HepG2 (cell line): ENCODE results near the gene PLEKHN1. TPM values are rescaled to one million over a fixed set of nuclear protein-coding genes. Genes with fewer than 3 reads are reported as not detected.
A peak's percentile ranks its signal among the peaks of the same experiment; 100 is the strongest.

Experiments
- CCAR2 ChIP-seq: fragments of 200-400 bp; formaldehyde crosslinking; optimal IDR thresholded peaks from 2 replicates; pipeline ENCODE3; 2018; ENCODE audit warnings: low read depth, mild to moderate bottlenecking, low read length, moderate library complexity
- EEA1 ChIP-seq: sonication (generic); formaldehyde crosslinking; IDR thresholded peaks from 2 replicates; pipeline ENCODE4 v1.5.1; 2020; ENCODE audit warnings: mild to moderate bottlenecking, missing genetic modification reagents, borderline replicate concordance
- EZH2 ChIP-seq: conservative IDR thresholded peaks from 2 replicates; pipeline ENCODE4 v1.6.1; 2012; ENCODE audit warnings: mild to moderate bottlenecking, low read depth, low read length, moderate library complexity
- GABPB1 ChIP-seq: IDR thresholded peaks from 2 replicates; pipeline ENCODE4 v1.6.1; 2016; ENCODE audit warnings: mild to moderate bottlenecking, missing genetic modification reagents, moderate library complexity, missing compliant biosample characterization
- GTF2F1 ChIP-seq: fragments of 150-350 bp; IDR thresholded peaks from 2 replicates; pipeline ENCODE4 v1.6.1; 2014; ENCODE audit warnings: low read length
- HDAC1 ChIP-seq: sonication (generic); formaldehyde crosslinking; IDR thresholded peaks from 2 replicates; pipeline ENCODE4 v1.5.1; 2020; ENCODE audit warnings: mild to moderate bottlenecking, missing genetic modification reagents
- KDM3A ChIP-seq: IDR thresholded peaks from 2 replicates; pipeline ENCODE4 v1.6.1; 2018; ENCODE audit warnings: low read depth, missing compliant biosample characterization
- MAZ ChIP-seq, 2 experiments: sonication (generic) in 1 of 2; formaldehyde crosslinking in 1 of 2; IDR thresholded peaks; 2 replicates each; pipeline versions ENCODE4 v1.5.0 to v1.6.1; 2012 to 2020; ENCODE audit warnings: low read depth in 2 of 2, mild to moderate bottlenecking in 2 of 2, borderline replicate concordance in 1 of 2, improper control_type of control experiment in 1 of 2, low read length in 1 of 2, missing genetic modification reagents in 1 of 2, moderate library complexity in 1 of 2
- MEIS2 ChIP-seq: sonication (generic); formaldehyde crosslinking; IDR thresholded peaks from 2 replicates; pipeline ENCODE4 v1.9.0; 2021; ENCODE audit warnings: mild to moderate bottlenecking, missing genetic modification reagents
- NFKB2 ChIP-seq: sonication (generic); formaldehyde crosslinking; IDR thresholded peaks from 2 replicates; pipeline ENCODE4 v1.4.0; 2020; ENCODE audit warnings: missing genetic modification reagents, borderline replicate concordance
- NFKBIZ ChIP-seq: IDR thresholded peaks from 2 replicates; pipeline ENCODE4 v1.6.1; 2018; ENCODE audit warnings: missing genetic modification reagents, missing compliant biosample characterization
- NR2F6 ChIP-seq, 2 experiments: IDR thresholded peaks; 2 replicates each; pipeline ENCODE4 v1.6.1; 2016; ENCODE audit warnings: antibody characterized with exemption in 1 of 2, mild to moderate bottlenecking in 1 of 2
- POGZ ChIP-seq: sonication (generic); formaldehyde crosslinking; IDR thresholded peaks from 2 replicates; pipeline ENCODE4 v1.4.0; 2020; ENCODE audit warnings: mild to moderate bottlenecking, missing genetic modification reagents
- PTBP1 ChIP-seq: fragments of 200-400 bp; formaldehyde crosslinking; IDR thresholded peaks from 2 replicates; pipeline ENCODE4 v1.6.1; 2018; ENCODE audit warnings: low read length, low read depth; ENCODE audit not compliant: poor library complexity, severe bottlenecking
- TBX3 ChIP-seq: fragments of 450-650 bp; IDR thresholded peaks from 2 replicates; pipeline ENCODE4 v1.6.1; 2017; ENCODE audit warnings: antibody characterized with exemption, mild to moderate bottlenecking, inconsistent platforms, borderline replicate concordance
- ZNF317 ChIP-seq: sonication (generic); formaldehyde crosslinking; IDR thresholded peaks from 2 replicates; pipeline ENCODE4 v1.5.0; 2020; ENCODE audit warnings: mild to moderate bottlenecking, missing genetic modification reagents
- ZNF773 ChIP-seq: sonication (generic); formaldehyde crosslinking; IDR thresholded peaks from 2 replicates; pipeline ENCODE4 v1.4.0; 2020; ENCODE audit warnings: missing genetic modification reagents, borderline replicate concordance
- ZNF777 ChIP-seq: sonication (generic); formaldehyde crosslinking; IDR thresholded peaks from 2 replicates; pipeline ENCODE4 v1.4.0; 2020; ENCODE audit warnings: missing genetic modification reagents
- ZNF790 ChIP-seq: sonication (generic); formaldehyde crosslinking; IDR thresholded peaks from 2 replicates; pipeline ENCODE4 v1.8.0; 2022; ENCODE audit warnings: missing genetic modification reagents, mild to moderate bottlenecking, borderline replicate concordance
- ZNF816 ChIP-seq: sonication (generic); formaldehyde crosslinking; IDR thresholded peaks from 2 replicates; pipeline ENCODE4 v1.8.0; 2022; ENCODE audit warnings: missing genetic modification reagents, mild to moderate bottlenecking, borderline replicate concordance
- polyA plus RNA-seq, 8 experiments: library from polyadenylated mRNA; depleted of rRNA in 3 of 8; stranded (reverse) in 7 of 8; unstranded in 1 of 8; fragments of >200 nt; fragmentation: Illumina TruSeq in 4 of 8; extraction: Trizol in 4 of 8; gene quantifications; 2 replicates each; pipeline versions ENCODE4 v1.2.1 to v1.2.3, GENCODE V29; 2011 to 2016; ENCODE audit warnings: low read depth in 4 of 8, missing spikeins in 1 of 8, mixed read lengths in 1 of 8; ENCODE audit not compliant: insufficient read depth in 1 of 8
- total RNA-seq, 5 experiments: library from RNA; depleted of rRNA; stranded (reverse); fragments of >200 nt; fragmentation: Illumina TruSeq; extraction: Trizol; gene quantifications; 2 replicates each; pipeline ENCODE4 v1.2.3, GENCODE V29; 2016; ENCODE audit warnings: low read depth in 1 of 5
- TF ChIP-seq, protein P1 (sequence below): sonication (generic); formaldehyde crosslinking; IDR thresholded peaks from 2 replicates; pipeline ENCODE4 v1.8.1; 2023; ENCODE audit warnings: mild to moderate bottlenecking, moderate library complexity, missing genetic modification reagents
- TF ChIP-seq, protein P2 (sequence below): sonication (generic); formaldehyde crosslinking; IDR thresholded peaks from 2 replicates; pipeline ENCODE4 v1.8.1; 2023; ENCODE audit warnings: mild to moderate bottlenecking, missing genetic modification reagents
- TF ChIP-seq, protein P3 (sequence below): IDR thresholded peaks from 2 replicates; pipeline ENCODE4 v1.6.1; 2016; ENCODE audit warnings: control low read depth
- TF ChIP-seq, protein P4 (sequence below): sonication (generic); formaldehyde crosslinking; IDR thresholded peaks from 2 replicates; pipeline ENCODE4 v1.4.0; 2020; ENCODE audit warnings: mild to moderate bottlenecking, missing genetic modification reagents

PLEKHN1 gene
- total and polyA plus RNA-seq, 2 of the 13 experiments (the other 11 are each of a cell fraction or from before 2014, with no cell fraction given), result 0.42 to 0.58 TPM

DNA sequence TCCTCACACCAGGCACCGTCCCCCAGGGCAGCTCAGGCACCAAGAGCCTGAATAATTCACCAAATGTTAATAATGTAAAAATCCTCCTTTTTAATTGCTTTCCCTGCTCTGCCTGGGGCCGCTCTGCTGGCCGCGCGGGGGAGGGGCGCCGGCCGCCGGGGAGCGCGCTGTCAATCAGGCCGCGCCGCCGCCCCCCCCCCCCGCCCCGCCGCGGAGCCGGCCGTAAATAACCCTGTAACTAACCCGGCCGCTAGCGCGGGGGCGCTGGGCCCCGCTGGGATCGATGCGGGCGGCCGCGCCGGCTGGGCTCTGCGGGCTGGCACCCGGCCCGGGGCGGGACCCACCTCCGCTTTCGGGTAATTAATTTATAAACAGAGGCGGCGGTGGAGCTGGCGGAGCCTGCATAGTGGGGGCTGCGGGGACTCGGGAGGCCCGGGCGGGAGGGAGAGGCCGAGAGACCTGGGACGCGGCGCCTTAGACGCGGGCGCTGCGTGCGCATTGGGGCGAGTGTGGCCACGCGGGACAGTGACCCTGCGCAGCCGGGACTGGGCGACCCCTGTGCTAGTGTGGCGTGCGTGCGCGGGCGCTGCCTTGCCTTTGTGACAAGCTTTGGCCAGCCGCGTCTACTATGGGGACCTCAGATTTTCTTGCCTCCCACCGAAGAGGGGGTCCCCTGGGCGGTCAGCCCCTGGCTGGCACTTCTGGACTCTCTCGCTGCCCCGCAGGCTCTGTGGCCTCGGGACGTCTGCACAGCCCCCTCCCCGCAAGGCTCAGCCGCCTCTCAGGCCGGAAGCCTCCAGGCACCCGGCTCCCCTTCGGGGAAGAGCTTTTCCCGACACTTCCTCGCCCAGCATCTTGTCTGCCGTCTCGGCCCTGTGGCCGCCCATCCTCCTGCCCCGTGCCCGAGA lies 25.9 kb upstream of the PLEKHN1 start (continued):
- TF ChIP-seq, protein P1, sequence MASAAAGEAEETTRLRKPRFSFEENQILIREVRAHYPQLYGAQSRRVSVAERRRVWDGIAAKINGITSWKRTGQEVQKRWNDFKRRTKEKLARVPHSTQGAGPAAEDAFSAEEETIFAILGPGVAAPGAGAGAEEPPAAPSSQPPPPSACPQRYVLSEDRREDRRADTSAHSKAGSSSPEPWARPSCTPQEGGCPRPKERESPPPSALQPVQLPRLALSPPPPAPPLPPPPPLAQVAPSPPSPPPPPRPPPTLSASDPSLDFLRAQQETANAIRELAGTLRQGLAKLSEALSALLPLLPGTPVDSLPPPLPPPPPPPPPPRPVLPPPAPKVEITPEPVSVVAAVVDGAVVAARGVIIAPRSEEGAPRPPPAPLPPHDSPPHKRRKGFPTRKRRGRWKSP (CRISPR knock-in tag), result peak; percentile 34; the same call in 1 of the 2 replicates
- TF ChIP-seq NFKBIZ, result no peak
- TF ChIP-seq, protein P2, sequence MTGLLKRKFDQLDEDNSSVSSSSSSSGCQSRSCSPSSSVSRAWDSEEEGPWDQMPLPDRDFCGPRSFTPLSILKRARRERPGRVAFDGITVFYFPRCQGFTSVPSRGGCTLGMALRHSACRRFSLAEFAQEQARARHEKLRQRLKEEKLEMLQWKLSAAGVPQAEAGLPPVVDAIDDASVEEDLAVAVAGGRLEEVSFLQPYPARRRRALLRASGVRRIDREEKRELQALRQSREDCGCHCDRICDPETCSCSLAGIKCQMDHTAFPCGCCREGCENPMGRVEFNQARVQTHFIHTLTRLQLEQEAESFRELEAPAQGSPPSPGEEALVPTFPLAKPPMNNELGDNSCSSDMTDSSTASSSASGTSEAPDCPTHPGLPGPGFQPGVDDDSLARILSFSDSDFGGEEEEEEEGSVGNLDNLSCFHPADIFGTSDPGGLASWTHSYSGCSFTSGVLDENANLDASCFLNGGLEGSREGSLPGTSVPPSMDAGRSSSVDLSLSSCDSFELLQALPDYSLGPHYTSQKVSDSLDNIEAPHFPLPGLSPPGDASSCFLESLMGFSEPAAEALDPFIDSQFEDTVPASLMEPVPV, result 0 out of 2 replicates have a peak, but pooled peaks have one; percentile 37
- no peak for TF ChIP-seq ZNF773 (CRISPR knock-in tag)
- TF ChIP-seq NR2F6 (IDR thresholded peaks at IDR 0.05), result no peak
- TF ChIP-seq NR2F6 (CRISPR knock-in tag; IDR thresholded peaks at IDR 0.05), result no peak
- TF ChIP-seq TBX3, result no peak
- TF ChIP-seq NFKB2, result peak; percentile 19; the same call in 1 of the 2 replicates
- TF ChIP-seq MAZ (IDR thresholded peaks at IDR 0.05; ENCODE audit: borderline replicate concordance, low read depth, low read length), result no peak
- no peak for TF ChIP-seq MAZ (CRISPR knock-in tag; IDR thresholded peaks at IDR 0.05; ENCODE audit: low read depth)
- TF ChIP-seq ZNF317 (CRISPR knock-in tag), result no peak
- no peak for TF ChIP-seq POGZ (CRISPR knock-in tag)
- peak; percentile 84; the same call in 1 of the 2 replicates for TF ChIP-seq EZH2
- no peak for TF ChIP-seq CCAR2
- no peak for TF ChIP-seq GTF2F1
- TF ChIP-seq, protein P3, sequence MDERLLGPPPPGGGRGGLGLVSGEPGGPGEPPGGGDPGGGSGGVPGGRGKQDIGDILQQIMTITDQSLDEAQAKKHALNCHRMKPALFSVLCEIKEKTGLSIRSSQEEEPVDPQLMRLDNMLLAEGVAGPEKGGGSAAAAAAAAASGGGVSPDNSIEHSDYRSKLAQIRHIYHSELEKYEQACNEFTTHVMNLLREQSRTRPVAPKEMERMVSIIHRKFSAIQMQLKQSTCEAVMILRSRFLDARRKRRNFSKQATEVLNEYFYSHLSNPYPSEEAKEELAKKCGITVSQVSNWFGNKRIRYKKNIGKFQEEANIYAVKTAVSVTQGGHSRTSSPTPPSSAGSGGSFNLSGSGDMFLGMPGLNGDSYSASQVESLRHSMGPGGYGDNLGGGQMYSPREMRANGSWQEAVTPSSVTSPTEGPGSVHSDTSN (CRISPR knock-in tag), result 0 out of 2 replicates have a peak, but pooled peaks have one; percentile 61
- TF ChIP-seq MEIS2 (CRISPR knock-in tag), result no peak
- 0 out of 2 replicates have a peak, but pooled peaks have one; percentile 29 for TF ChIP-seq HDAC1 (CRISPR knock-in tag)
- TF ChIP-seq GABPB1 (CRISPR knock-in tag), result peak; percentile 8; the same call in 1 of the 2 replicates
- TF ChIP-seq EEA1 (CRISPR knock-in tag), result 0 out of 2 replicates have a peak, but pooled peaks have one; percentile 77
- 0 out of 2 replicates have a peak, but pooled peaks have one; percentile 6 for TF ChIP-seq ZNF777 (CRISPR knock-in tag)
- TF ChIP-seq, protein P4, sequence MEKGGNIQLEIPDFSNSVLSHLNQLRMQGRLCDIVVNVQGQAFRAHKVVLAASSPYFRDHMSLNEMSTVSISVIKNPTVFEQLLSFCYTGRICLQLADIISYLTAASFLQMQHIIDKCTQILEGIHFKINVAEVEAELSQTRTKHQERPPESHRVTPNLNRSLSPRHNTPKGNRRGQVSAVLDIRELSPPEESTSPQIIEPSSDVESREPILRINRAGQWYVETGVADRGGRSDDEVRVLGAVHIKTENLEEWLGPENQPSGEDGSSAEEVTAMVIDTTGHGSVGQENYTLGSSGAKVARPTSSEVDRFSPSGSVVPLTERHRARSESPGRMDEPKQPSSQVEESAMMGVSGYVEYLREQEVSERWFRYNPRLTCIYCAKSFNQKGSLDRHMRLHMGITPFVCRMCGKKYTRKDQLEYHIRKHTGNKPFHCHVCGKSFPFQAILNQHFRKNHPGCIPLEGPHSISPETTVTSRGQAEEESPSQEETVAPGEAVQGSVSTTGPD (CRISPR knock-in tag), result no peak
- TF ChIP-seq PTBP1, result peak; percentile 30
- TF ChIP-seq ZNF816 (CRISPR knock-in tag), result no peak
- no peak for TF ChIP-seq KDM3A
- TF ChIP-seq ZNF790, result no peak
